ENCODE measurements around the gene DUSP8. TPM values are rescaled to one million over a fixed set of nuclear protein-coding genes. Genes with fewer than 3 reads are reported as not detected.
A peak's percentile ranks its signal among the peaks of the same experiment; 100 is the strongest.

DUSP8 gene
- total and polyA plus RNA-seq, 2 of the 8 experiments (the other 6 are each of a cell fraction or from before 2014, with no cell fraction given), result 2.8 to 3.6 TPM

GRCh38 chr11:1568441-1568911 lies 3.6 kb downstream of the DUSP8 start:
- 0 out of 2 replicates have a peak overlapping the region, but pooled peaks have one; percentile 66 for H2BK5ac ChIP-seq (ENCODE audit: low read depth, low read length)
- H4K8ac ChIP-seq (ENCODE audit: extremely low read depth, insufficient read depth, low read length), result no peak overlapping the region
- POLR2A ChIA-PET (ENCODE audit: partially characterized antibody), result interaction anchor here (0.9 to 6.9 kb wide), 3 partner anchors 11 to 20 kb away, joined by 3 to 58 read pairs (median 4); no protein-coding TSS in a partner anchor
- H2BK20ac ChIP-seq (ENCODE audit: low read length), result no peak overlapping the region
- H2BK12ac ChIP-seq (ENCODE audit: low read depth, low read length), result 0 out of 2 replicates have a peak overlapping the region, but pooled peaks have one; percentile 27
- no peak overlapping the region for H2AFZ ChIP-seq (ENCODE audit: low read length)
- H3K4ac ChIP-seq (replicated peaks; ENCODE audit: insufficient read length, low read depth, low read length), result no peak overlapping the region
- H3K56ac ChIP-seq (replicated peaks; ENCODE audit: insufficient read length, low read depth, low read length), result no peak overlapping the region
- H3K79me2 ChIP-seq (ENCODE audit: control insufficient read depth in 1 of 2, insufficient read depth in 2 of 2, low read length in 2 of 2), result no peaks in the 10 kb centered on the region
- H4K20me1 ChIP-seq (replicated peaks in 1 of 2; ENCODE audit: control insufficient read depth in 1 of 2, insufficient read depth in 2 of 2, low read length in 2 of 2), result peaks cover 4 to 23% of the 10 kb centered on the region in 2 experiments
- no peak overlapping the region for H4K91ac ChIP-seq (replicated peaks; ENCODE audit: insufficient read length, low read length)
- H3K4me1 ChIP-seq (replicated peaks in 1 of 4; ENCODE audit: control insufficient read depth in 3 of 4, insufficient read depth in 4 of 4, low read length in 3 of 4), result peaks cover 0 to 55% (median 41%) of the 10 kb centered on the region in 4 experiments; a peak in 6 of 7 replicates
- H3K4me2 ChIP-seq (ENCODE audit: insufficient read depth in 1 of 2, low read depth in 2 of 2, low read length in 2 of 2), result peak overlapping the region; percentile 12 to 60; a peak in 3 of 4 replicates
- no peak overlapping the region for H2BK120ac ChIP-seq (replicated peaks; ENCODE audit: low read depth, low read length)
- WGBS, 2 experiments (ENCODE audit: extremely low coverage in 1 of 2, insufficient coverage in 1 of 2, insufficient read length in 1 of 2, insufficient replicate concordance in 2 of 2, low coverage in 1 of 2, low lambda C conversion rate in 2 of 2, missing lambda C conversion rate in 1 of 2), result 21% methylated on average over 13 of the region's 13 CpGs; no CpG with 5 or more reads in 1 of the 2 experiments
- peaks cover 11 to 35% (median 30%) of the 10 kb centered on the region in 4 experiments for H3K27me3 ChIP-seq (replicated peaks in 1 of 4; ENCODE audit: control insufficient read depth in 3 of 4, extremely low read depth in 1 of 4, insufficient read depth in 3 of 4, low read length in 3 of 4)
- DNase-seq (ENCODE audit: low read depth in 1 of 2, low spot score in 2 of 2) (peak in 1 of 2 experiments; percentile 82), FAIRE-seq (no peak)
- H2BK15ac ChIP-seq (ENCODE audit: low read length), result no peak overlapping the region
- 0 out of 2 replicates have a peak overlapping the region, but pooled peaks have one; percentile 33 for H2AK5ac ChIP-seq (ENCODE audit: low read depth, low read length)
- H3K36me3 ChIP-seq (ENCODE audit: control insufficient read depth in 2 of 4, insufficient read depth in 4 of 4, low read length in 3 of 4), result no peaks in the 10 kb centered on the region
- H3K4me3 ChIP-seq (ENCODE audit: extremely low read depth in 1 of 4, insufficient read depth in 2 of 4, low read depth in 3 of 4, low read length in 4 of 4), result 0 out of 8 replicates have a peak overlapping the region, but pooled peaks of 1 of the 4 experiments have one; percentile 13
- no peak overlapping the region for H3K23ac ChIP-seq (ENCODE audit: insufficient read length)
- H3K9me3 ChIP-seq (ENCODE audit: insufficient read depth in 2 of 2, low read depth in 1 of 2, low read length in 1 of 2), result no peaks in the 10 kb centered on the region
- no peak overlapping the region for H4K5ac ChIP-seq (ENCODE audit: insufficient read length, low read depth, low read length)
- TF ChIP-seq SIN3A (conservative IDR thresholded peaks at IDR 0.05 in 1 of 2, IDR thresholded peaks at IDR 0.05 in 1 of 2; ENCODE audit: low read depth in 1 of 2, low read length in 2 of 2) (0 out of 4 replicates have a peak, but pooled peaks of 1 of the 2 experiments have one; percentile 30), ASH2L (IDR thresholded peaks at IDR 0.05; ENCODE audit: low read length) (no peak), MAFK (IDR thresholded peaks at IDR 0.05; ENCODE audit: low read depth, low read length) (no peak), SAP30 (IDR thresholded peaks at IDR 0.05; ENCODE audit: insufficient read depth, insufficient replicate concordance, low read length) (no peak), CREB1 (IDR thresholded peaks at IDR 0.05) (no peak), RAD21 (IDR thresholded peaks at IDR 0.05 in 1 of 2, conservative IDR thresholded peaks at IDR 0.05 in 1 of 2; ENCODE audit: low read depth in 2 of 2, low read length in 2 of 2) (no peak)
- no peaks in the 10 kb centered on the region for H3K79me1 ChIP-seq (ENCODE audit: low read depth, low read length)
- no peaks in the 10 kb centered on the region; the same call in 1 of the 2 replicates for H3K23me2 ChIP-seq (ENCODE audit: low read depth, low read length)
- CTCF ChIA-PET (ENCODE audit: partially characterized antibody), result interaction anchor here (1.1 to 9.1 kb wide), 6 partner anchors 13 to 55 kb away, joined by 3 to 100 read pairs (median 7); no protein-coding TSS in a partner anchor
- H3K9ac ChIP-seq (replicated peaks in 1 of 4; ENCODE audit: extremely low read depth in 1 of 4, low read depth in 3 of 4, low read length in 3 of 4), result no peak overlapping the region
- no peak overlapping the region for H3K27ac ChIP-seq (ENCODE audit: low read depth, low read length)
- no peak overlapping the region for H3K14ac ChIP-seq (ENCODE audit: insufficient read length)
- H3K18ac ChIP-seq (ENCODE audit: extremely low read depth, low read length), result 0 out of 2 replicates have a peak overlapping the region, but pooled peaks have one; percentile 48
